ENCODE measurements around the gene KCNA10.

Gene KCNA10

DNA sequence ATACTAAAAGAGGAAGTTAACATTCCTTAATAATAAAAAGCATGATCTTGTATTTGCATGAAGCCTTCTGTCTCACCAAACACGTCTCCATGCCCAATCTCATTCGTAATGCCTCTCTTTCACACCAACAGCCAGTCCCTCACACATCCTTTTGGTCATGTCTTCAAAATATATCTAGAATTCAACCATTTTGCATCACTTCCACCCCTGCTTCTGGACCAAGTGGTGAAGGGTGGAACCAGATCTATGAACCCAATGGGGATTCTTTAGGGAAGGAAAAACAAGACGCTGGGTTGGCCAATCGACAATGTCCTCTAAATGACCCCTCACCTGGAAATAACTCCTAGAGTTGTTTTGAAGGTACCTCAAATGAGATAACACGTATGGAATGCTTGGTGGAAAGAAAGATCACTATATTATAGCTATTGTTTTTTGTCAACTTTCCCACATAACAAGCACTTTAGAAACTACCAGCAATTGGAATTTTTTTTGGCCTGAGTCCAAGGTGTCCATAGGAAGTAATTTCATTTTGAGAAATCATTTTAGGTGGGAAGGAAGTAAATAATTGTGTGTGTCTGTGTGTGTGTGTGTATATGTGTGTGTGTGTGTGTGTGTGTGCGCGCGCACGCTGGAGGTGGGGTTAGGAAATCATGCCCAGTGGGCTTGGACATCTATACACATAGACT is at the start of gene KCNA10:
Gene KCNA10, minus strand, starts transcription at position 51 of the 686 bp plus-strand sequence. CDS start 388 bp downstream, outside the sequence.
- no peak for DNase-seq (ENCODE audit: low read depth in 1 of 2, low spot score in 1 of 2)

DNA sequence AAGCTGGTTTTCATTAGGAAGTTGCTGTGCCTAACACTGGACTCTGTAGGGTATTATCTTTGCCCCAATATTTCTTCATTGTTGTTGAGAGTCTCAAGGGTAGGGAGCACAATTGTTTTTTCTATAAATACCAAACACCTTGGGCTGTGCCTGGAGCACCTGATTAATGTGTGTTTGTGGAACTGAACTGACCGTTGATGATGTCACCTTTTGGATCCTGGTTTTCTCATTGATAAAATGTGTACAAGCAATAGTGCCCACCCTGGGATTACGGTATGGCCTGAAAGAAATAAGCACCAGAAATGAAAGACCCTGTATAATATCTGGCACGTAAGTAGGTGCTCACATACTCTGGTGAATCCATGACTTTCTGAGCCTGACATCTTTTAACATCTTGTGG is 47.9 kb upstream of the KCNA10 start:
- no peak for DNase-seq (ENCODE audit: low read depth in 1 of 2, low spot score in 1 of 2)

DNA sequence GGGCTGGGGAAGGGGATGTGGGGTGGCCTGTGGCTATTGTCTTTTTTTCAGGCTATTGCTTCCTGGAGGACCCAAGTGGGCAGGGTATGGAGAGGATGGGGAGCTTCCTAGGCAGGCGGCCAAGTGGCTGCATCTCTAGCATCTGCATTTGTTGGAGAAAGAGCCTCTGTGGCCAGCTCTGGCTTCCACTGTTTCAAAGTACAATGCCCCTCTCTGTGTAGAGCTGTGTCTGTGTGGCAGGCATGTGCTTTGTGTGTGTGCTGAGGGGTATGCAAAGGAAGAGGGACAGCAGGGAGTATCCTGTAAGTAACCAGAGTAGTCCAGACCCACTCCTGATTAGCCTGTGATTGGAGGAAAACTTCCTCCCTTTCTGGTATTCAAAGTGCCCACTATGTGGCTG is 46.6 kb upstream of the KCNA10 start:
- no peak for DNase-seq (ENCODE audit: low read depth in 1 of 2, low spot score in 1 of 2)

DNA sequence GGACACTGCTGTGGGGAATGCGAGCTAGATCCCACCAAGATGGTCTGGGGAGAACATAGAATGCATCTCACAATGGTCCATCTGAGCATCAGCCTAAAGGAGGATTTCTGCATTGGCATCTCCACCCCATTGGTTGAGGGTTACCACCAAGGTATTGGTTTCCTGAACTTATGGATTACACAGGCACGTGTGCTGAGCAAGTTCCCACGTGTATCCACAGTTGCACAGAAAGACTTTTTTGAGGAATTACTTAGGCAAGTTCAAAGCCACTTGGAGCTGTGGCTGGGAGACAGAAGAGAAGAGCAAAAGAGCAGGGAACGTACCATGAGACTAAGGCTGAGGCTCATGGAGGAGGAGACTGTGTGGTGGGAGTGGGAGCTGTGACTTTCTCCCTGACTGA is 44.1 kb upstream of the KCNA10 start:
- DNase-seq (ENCODE audit: low read depth in 1 of 2, low spot score in 1 of 2), result no peak

DNA sequence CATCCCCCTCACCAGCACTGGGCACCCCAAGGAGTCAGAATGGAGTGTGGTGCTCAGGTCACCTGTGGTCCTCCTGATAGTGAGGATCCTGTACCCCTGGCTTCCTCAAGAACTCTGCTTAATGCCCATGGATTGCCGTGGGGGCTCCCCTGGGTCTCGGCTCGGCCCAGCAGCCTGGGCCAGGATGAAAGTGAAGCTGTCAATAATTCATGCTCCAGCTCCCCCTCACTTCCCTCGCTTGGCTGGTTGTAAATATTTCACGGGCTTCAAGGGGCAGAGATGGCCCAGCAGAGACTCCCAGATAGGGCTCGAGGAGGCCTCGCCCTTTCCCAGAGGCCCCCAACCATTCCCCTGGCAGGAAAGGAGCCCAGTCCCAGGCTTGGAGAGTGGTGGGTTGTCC is 42.6 kb upstream of the KCNA10 start:
- DNase-seq (ENCODE audit: low read depth in 1 of 2, low spot score in 1 of 2), result no peak

DNA sequence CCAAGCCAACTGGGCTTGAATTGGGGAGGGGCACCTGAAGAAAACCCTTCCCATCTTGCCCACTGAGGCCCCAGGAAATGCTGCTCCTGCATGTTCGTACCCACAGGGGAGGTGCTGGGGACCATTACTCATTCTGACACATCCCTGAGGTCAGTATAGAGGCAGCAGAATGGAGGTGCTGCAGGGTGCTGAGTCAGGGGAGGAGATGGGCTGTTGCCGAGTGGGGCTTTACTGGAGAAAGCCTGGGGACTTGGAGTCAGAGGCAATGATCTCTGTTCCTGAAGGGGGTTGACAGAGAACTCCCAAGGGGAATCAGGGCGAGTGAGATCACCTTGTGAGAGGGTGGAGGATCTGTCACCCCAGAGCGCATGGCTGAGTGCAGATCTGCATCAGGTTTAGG is 40.2 kb upstream of the KCNA10 start:
- DNase-seq (ENCODE audit: low read depth in 1 of 2, low spot score in 1 of 2), result no peak

DNA sequence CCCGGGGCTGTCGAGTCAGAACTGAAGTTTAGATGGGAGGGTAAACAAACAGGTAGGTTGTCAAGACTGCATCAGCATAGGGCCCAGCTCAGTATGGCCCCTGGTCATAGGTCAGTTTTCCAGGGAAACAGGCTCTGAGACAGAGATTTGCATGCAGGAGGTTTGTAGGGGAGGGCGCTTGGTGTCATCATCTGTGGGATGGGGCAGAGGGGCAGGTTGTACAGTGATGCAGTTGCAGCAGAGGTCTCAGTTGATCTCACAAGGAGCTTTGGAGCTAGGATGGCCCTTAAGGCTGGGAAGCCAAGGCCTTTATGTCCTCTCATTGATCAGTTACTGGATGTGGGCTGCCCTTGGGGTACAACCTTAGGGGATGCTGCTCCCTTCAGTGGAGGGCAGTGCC is 38.5 kb upstream of the KCNA10 start:
- no peak for DNase-seq (ENCODE audit: low read depth in 1 of 2, low spot score in 1 of 2)

DNA sequence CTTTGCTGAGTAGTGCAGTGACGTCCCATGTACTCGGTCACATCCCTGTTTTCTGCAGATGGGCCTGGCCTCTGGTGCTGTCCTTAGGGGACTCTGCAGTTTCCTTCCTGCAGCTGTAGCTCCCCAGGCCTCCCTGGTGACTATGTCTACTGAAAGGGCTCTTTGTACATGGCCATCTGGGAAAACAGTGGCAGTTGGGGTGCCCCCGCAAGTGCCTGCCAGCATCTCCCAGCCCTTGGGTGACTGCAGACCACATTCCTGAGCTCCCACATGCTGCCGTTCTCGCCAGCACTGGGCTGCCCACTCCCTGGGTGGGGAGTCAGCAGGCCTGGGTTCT is 37.5 kb upstream of the KCNA10 start:
- DNase-seq (ENCODE audit: low read depth in 1 of 2, low spot score in 1 of 2), result no peak

DNA sequence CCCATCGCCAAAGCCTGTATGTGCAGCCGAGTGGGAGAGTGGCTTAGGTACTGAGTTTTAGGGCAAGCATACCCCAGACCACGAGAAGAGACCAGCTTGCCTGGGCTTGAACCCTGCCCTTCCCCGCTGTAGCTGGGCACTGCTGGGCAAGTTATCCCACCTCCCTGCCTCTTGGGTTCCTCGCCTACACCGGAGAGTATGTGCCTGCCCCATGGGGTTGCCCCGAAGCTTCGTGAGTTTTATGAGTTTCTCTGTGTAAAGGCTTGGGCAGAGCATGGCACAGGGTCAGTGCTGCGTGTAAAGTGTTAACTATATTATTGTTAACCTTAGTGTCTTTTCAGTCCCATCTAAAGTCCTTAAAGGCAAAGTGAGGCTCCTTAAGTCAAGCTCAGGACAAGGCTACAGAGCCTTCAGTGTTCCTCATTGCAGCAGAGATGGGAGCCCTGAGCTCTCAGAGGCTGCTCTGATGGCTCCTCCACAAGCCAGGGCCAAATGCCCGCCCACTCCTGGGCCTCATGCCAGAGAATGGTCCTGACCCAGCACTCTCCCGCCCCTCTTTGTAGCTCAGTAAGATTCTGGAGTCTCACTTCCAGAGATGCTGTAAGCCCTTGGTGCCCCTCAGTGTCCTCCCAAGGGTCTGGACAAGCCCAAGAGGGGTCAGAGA is 37.0 kb upstream of the KCNA10 start:
- no peak for DNase-seq (ENCODE audit: low read depth in 1 of 2, low spot score in 1 of 2)

DNA sequence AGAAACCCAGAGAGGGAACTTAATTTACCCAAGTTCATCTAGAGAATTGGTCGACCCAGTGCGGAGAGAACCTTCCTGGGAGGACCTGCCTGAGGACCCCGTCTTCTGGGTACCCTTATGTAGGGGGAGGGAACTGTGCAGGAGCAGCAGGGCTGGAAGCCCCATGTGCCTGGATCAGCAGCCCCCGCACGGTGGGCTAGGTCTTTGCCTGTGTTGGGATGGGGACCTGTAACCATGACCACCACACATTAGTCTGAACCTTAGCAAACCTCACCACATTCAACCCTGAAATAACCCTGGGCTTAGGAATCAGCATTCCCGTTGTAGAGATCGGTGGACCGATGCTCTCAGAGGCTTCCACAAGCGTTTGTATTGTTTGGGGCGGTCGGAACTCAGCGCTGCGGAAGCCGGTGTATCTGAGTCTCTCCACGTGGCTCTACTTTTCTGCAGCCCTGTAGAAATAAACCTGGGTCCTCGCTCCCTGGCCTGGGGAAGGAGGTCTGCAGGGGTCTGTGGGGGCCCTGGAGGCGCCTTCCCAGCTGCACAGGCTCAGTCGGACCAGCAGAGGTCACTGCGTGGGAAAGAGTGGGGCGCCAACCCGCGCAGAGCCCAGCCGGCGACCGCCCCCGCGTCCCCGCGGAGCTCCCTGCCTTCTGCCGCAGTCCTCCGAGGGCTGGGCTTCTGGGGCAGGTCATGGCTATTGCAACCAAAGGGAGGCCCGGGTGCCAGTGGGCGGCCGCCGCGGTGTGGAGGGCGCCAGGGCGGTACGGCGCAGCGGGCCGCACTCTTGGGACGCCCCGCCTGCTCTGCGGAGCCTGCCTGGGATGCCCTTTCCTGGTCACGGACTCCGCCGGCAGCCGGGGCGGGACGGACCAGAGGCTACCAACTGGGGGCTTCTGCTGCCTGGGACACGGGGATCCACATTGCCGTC is 36.2 kb upstream of the KCNA10 start:
- peak; percentile 21 for DNase-seq (ENCODE audit: low read depth in 1 of 2, low spot score in 1 of 2)

DNA sequence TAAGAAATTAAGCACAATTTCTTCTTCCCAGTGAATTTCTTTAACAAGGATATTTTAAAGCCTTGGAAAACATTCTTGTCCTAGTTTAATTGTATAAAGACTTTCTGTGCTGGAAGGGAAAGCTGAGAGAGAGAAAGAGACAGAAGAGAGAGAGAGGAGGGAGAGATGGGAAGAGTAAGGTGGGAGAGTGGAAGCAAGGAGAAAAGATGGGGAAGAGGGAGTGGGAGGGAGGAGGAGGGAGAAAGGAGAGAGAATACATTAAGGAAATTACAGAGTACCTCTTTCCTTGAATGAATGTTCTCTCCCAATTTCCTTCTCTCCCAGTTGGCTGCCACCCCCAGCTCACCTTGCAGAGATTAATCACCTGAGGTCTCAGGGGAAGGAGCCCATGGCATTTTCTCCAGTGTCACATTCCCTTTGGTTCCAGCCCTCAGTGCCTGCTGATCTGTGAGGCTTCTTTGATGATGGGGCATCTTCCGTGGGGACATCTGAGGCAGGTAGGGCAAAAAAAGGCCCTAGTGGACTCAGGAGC is 32.4 kb upstream of the KCNA10 start:
- no peak for DNase-seq (ENCODE audit: low read depth in 1 of 2, low spot score in 1 of 2)

DNA sequence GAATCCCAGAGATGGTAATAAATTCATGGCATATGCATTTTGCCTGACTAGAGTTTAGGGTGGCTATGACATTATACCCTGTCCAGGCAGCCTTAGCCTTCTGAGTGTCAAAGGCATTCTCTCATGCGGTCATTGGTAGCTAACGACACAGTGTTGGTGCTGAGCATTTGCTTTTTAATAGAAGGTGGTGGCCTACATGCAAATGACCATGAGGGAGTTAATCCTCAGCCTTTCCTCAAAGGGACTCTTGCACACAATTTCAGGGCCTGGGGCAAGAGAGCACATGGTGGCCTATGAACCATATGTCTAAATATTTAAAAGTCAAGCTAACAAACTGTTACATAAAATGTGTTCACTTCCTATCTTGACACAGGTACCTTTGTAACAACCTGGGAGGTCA is 30.9 kb upstream of the KCNA10 start:
- no peak for DNase-seq (ENCODE audit: low read depth in 1 of 2, low spot score in 1 of 2)

DNA sequence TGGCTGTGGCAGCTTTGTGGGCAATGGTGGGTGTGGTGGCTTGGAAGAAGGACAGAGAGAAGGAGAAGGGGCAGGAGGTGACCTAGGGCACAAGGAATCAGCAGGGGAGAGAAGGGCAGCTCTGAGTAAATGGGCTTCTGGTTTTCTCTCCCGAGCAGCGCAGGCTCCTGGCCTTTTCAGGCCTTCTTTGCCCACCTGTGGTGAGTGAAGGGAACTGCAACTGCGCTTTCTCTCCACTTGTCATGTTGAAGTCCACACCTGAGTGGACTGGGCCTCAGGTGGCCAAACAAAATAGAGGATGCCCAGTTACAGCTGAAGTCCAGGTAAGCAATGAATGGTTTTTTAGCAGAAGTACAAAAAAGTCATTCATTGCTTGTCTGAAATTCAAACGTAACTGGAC is 29.4 kb upstream of the KCNA10 start:
- no peak for DNase-seq (ENCODE audit: low read depth in 1 of 2, low spot score in 1 of 2)

DNA sequence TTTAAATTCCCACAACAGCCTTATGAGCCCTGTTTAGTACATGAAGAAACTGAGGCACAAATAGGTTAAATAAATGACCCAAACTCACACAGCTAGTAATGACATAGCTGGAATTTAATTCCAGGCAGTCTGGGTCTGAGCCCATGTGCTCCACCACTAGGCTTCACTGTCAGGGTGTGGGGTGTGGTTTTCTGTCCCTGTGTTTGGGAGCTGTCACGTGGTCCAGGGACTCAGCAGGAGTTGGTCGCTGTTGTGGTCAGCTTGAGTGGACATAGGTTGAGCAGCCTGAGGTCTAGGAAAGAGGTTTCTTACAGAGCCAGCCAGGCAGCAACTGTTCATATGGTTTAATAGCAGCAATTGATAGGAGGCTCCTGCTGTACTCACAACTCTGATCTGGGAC is 28.0 kb upstream of the KCNA10 start:
- DNase-seq (ENCODE audit: low read depth in 1 of 2, low spot score in 1 of 2), result no peak

DNA sequence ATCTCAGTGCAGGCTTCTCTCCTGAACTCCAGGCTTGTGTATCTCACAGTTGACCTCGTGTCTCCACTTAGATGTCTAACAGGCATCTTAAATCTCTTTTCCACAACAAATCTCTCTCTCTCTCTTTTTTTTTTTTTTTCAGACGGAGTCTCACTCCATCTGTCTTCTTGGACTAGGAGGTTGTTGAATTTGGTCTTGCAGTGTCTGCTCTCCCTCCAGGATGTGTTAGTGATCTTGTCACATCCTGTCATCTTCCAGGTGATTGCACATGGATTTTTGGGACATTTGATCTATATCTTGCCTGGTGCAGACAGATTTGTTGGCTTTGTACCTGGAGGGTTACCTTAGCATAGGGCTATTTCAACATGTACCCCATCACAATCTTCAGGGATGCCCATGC is 26.5 kb upstream of the KCNA10 start:
- DNase-seq (ENCODE audit: low read depth in 1 of 2, low spot score in 1 of 2), result no peak

DNA sequence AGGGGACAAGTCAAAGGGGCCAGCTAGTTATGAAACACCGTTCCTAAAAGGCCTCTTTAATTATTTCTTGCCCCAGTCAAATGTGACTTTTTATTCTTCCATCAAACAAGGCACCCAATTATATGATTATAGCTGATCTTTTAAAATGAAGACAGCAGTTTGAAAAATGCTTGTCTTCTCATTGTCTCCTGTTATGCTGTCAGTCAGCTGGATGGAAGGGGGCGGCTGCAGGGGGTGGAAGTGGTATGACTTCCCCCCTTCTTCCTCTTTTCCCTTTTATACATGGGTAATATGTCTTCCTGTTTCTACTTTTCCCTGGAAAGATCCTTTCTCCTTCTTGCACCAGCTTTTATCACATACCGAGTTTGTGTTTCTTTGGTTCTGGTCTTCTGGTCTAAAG is 25.8 kb upstream of the KCNA10 start:
- DNase-seq (ENCODE audit: low read depth in 1 of 2, low spot score in 1 of 2), result no peak

DNA sequence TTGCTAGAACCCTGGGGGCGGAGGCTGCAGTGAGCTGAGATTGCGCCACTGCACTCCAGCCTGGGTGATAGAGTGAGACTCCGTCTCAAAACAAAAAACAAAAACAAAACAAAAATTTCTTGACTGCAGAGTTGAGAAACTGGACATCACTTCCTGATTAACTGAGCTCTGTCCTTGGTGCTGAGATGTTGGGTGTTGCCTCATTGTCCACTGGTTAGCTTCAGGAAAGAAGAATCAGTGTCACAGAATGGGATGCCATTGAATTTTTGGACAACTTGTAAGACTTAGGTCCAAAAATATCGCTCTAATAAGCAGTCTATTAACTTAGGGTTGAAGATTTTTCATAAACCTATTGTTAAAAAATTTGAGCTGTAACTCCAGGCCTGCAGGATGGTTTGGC is 23.8 kb upstream of the KCNA10 start:
- DNase-seq (ENCODE audit: low read depth in 1 of 2, low spot score in 1 of 2), result no peak

DNA sequence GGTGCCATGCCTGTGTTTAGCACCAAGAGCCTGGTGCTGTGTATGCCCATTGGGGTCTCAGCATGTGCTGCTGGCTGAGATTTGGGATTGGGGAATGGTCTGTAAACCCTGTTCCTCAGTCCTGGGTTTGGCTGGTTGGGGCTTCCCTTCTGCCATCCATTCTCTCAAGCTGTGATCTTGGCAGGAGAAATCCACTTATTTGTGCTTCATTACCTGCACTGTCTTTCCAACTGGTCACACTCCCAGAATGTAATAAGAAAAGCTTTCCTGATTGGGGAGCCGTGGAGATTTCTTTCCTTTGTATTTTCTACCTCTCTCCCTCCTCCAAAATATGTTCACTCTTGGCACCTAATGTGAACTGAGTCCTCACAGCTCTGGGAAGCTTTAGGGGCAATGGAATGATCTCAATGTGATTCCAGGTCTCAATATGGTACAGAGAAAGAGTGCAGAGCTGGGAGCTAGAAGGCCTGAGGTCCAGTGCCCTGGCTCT is 23.0 kb upstream of the KCNA10 start:
- no peak for DNase-seq (ENCODE audit: low read depth in 1 of 2, low spot score in 1 of 2)

DNA sequence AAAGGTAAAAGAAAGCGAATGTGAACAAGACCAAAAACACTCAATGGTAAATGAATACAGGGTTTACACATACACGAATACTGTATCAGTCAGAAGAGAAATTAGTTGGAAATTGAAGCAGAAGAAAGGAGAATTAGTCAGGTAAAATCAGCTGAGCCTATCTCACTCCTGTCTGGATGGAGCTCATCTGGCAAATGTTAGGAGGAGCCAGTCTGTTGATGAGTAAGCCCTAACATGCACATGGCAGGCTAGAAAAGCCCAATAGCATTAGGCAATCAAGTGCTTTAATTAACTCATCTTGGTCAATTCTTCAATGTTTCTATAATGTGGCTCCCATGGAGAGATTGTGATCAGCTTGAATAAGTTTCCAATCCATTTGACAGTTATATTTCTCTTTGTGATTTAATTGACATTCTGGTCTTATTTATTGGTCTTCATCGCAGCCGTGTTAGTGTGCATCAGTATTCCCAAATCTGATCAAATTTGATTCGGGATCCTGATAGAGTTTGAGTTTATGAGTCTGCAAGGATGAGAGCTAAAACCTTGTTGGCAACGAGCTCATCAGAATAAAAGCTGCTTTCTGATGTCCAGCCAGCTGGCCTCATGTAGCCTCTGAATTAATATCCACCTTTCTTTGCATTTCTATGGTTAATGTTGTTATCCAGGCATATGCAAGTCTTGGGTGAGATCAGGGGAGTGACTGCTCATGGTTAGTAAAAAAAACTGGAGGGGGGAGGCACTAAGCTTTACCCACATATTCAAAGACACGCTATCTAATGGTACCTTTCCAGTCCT is 22.1 kb upstream of the KCNA10 start:
- DNase-seq (ENCODE audit: low read depth in 1 of 2, low spot score in 1 of 2), result no peak

DNA sequence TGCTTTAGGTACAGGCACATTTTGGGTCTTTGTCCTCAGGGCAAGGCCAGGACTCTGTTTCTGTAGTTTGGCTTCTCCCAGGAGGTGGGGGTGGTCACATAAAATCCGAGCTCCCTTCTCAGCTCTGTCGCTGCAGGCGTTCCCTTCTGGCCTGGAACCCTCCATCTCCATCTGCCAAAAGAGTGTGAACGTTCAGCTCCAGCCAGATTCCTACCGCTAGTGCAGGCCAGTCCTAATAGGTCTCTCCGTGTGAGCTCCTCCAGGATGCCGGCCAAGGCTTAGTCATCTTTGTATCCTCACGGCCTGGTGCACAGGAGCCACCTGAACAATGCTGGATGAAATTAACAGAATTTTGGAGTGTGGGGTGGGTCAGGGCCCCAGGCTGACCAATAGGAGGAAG is 19.9 kb upstream of the KCNA10 start:
- DNase-seq (ENCODE audit: low read depth in 1 of 2, low spot score in 1 of 2), result no peak

DNA sequence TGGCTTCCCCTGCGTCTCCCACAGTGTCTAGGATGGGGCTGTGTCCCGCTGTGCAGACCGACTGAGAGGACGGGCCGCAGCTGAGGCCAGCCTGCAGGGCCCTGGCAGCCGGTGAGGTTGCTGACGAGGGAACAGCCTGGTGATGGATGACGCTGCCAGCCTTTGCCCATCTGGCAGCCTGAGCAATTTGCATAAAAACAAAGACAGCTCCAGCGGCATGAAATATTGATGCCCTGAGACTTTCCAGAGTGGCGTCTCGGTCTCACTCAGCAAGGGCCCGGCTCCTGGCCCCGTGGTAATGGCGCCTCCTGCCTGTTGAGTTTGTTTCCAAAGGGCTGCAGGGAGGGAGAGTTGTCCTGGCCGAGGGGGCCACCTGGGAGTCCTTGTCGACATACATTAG is 19.1 kb upstream of the KCNA10 start:
- no peak for DNase-seq (ENCODE audit: low read depth in 1 of 2, low spot score in 1 of 2)

Data from activated CD4-positive, alpha-beta T cell treated with anti-CD3 and anti-CD28 coated beads, Interleukin-2, amount 50 U/mL, for 24 hours (primary cell).